H1 (cell line): ENCODE data around the gene RBM26. TPM values are rescaled to one million over a fixed set of nuclear protein-coding genes. Genes with fewer than 3 reads are reported as not detected.

Source experiments
- CTCF ChIA-PET: fragments of 300-600 bp; sonication (Branson Sonifier 250); formaldehyde crosslinking; loops from one replicate; lab custom pipeline; 2021; ENCODE audit not compliant: partially characterized antibody; lab: Charles Lee
- POLR2A ChIA-PET: fragments of 300-600 bp; sonication (Branson Sonifier 250); formaldehyde crosslinking; loops from one replicate; lab custom pipeline; 2021; ENCODE audit warnings: inconsistent platforms; ENCODE audit not compliant: partially characterized antibody; lab: Charles Lee
- DNase-seq, 2 experiments: peaks; one replicate each; pipeline versions ENCODE4 v3.0.0 to v3.0.0-alpha.2; 2010 to 2022; ENCODE audit warnings: low spot score in 2 of 2, low read depth in 1 of 2, mixed read lengths in 1 of 2
- FAIRE-seq: peaks from 2 replicates; lab custom pipeline; 2011; peaks lifted over from hg19 to GRCh38; lab: Jason Lieb, UNC
- H2AFZ ChIP-seq: 2 replicates; pipeline ENCODE4 v1.8.1; 2012; ENCODE audit warnings: low read length, inconsistent platforms
- H2AK5ac ChIP-seq: 2 replicates; pipeline ENCODE4 v1.6.1; 2013; ENCODE audit warnings: low read depth, low read length
- H2BK120ac ChIP-seq: replicated peaks from 2 replicates; pipeline ENCODE3; 2013; ENCODE audit warnings: low read depth, low read length, inconsistent platforms
- H2BK12ac ChIP-seq: 2 replicates; pipeline ENCODE4 v1.6.1; 2013; ENCODE audit warnings: low read depth, low read length
- H2BK15ac ChIP-seq: 2 replicates; pipeline ENCODE4 v1.6.1; 2013; ENCODE audit warnings: low read length
- H2BK20ac ChIP-seq: 2 replicates; pipeline ENCODE4 v1.6.1; 2013; ENCODE audit warnings: low read length
- H2BK5ac ChIP-seq: 2 replicates; pipeline ENCODE4 v1.6.1; 2013; ENCODE audit warnings: low read depth, low read length
- H3K14ac ChIP-seq: 2 replicates; pipeline ENCODE4 v1.6.1; 2013; ENCODE audit warnings: inconsistent platforms; ENCODE audit not compliant: insufficient read length
- H3K18ac ChIP-seq: 2 replicates; pipeline ENCODE4 v1.6.1; 2013; ENCODE audit warnings: low read length; ENCODE audit errors: extremely low read depth
- H3K23ac ChIP-seq: 2 replicates; pipeline ENCODE4 v1.6.1; 2013; ENCODE audit warnings: inconsistent platforms; ENCODE audit not compliant: insufficient read length
- H3K23me2 ChIP-seq: 2 replicates; pipeline ENCODE4 v1.6.1; 2013; ENCODE audit warnings: low read depth, low read length
- H3K27ac ChIP-seq: 2 replicates; pipeline ENCODE4 v1.6.1; 2011; ENCODE audit warnings: low read depth, low read length, inconsistent platforms
- H3K27me3 ChIP-seq, 4 experiments: replicated peaks in 1 of 4; 1 replicate in 1 of 4; 2 replicates in 3 of 4; pipeline versions ENCODE4 v1.6.1 to v1.8.1; 2011 to 2013; ENCODE audit warnings: low read length in 3 of 4, mild to moderate bottlenecking in 3 of 4, inconsistent platforms in 2 of 4, mixed read lengths in 2 of 4, moderate library complexity in 1 of 4; ENCODE audit not compliant: control insufficient read depth in 3 of 4, insufficient read depth in 3 of 4; ENCODE audit errors: extremely low read depth in 1 of 4
- H3K36me3 ChIP-seq, 4 experiments: 2 replicates each; pipeline versions ENCODE4 v1.6.1 to v1.8.1; 2011 to 2013; ENCODE audit warnings: mild to moderate bottlenecking in 4 of 4, low read length in 3 of 4, moderate library complexity in 2 of 4, control low read depth in 1 of 4, inconsistent platforms in 1 of 4; ENCODE audit not compliant: insufficient read depth in 4 of 4, control insufficient read depth in 2 of 4
- H3K4ac ChIP-seq: replicated peaks from 2 replicates; pipeline ENCODE3; 2013; ENCODE audit warnings: low read length, low read depth, mixed read lengths, inconsistent platforms; ENCODE audit not compliant: insufficient read length
- H3K4me1 ChIP-seq, 4 experiments: replicated peaks in 1 of 4; 1 replicate in 1 of 4; 2 replicates in 3 of 4; pipeline versions ENCODE4 v1.6.1 to v1.8.1; 2011 to 2013; ENCODE audit warnings: low read length in 3 of 4, inconsistent platforms in 2 of 4, mixed read lengths in 1 of 4; ENCODE audit not compliant: insufficient read depth in 4 of 4, control insufficient read depth in 3 of 4
- H3K4me2 ChIP-seq, 2 experiments: 2 replicates each; pipeline versions ENCODE4 v1.6.1 to v1.8.1; 2011 to 2013; ENCODE audit warnings: low read depth in 2 of 2, low read length in 2 of 2, control low read depth in 1 of 2, inconsistent platforms in 1 of 2, mild to moderate bottlenecking in 1 of 2; ENCODE audit not compliant: insufficient read depth in 1 of 2
- H3K4me3 ChIP-seq, 4 experiments: fragments of 200-600, 300-600 bp in 1 of 4; sonication (generic), shearing (Covaris generic), sonication (Bioruptor Twin) in 1 of 4; 2 replicates each; pipeline versions ENCODE4 v1.5.1 to v1.8.1; 2011 to 2016; ENCODE audit warnings: low read length in 4 of 4, low read depth in 3 of 4, control low read depth in 2 of 4, inconsistent platforms in 2 of 4, mild to moderate bottlenecking in 2 of 4, mixed read lengths in 1 of 4, moderate library complexity in 1 of 4; ENCODE audit not compliant: insufficient read depth in 2 of 4; ENCODE audit errors: extremely low read depth in 1 of 4
- H3K56ac ChIP-seq: replicated peaks from 2 replicates; pipeline ENCODE3; 2013; ENCODE audit warnings: low read depth, mild to moderate bottlenecking, mixed read lengths, low read length, inconsistent platforms; ENCODE audit not compliant: insufficient read length
- H3K79me1 ChIP-seq: 2 replicates; pipeline ENCODE4 v1.6.1; 2013; ENCODE audit warnings: low read depth, low read length, control low read depth
- H3K79me2 ChIP-seq, 2 experiments: 2 replicates each; pipeline versions ENCODE4 v1.6.1 to v1.8.1; 2012 to 2013; ENCODE audit warnings: low read length in 2 of 2, mild to moderate bottlenecking in 2 of 2, inconsistent platforms in 1 of 2; ENCODE audit not compliant: insufficient read depth in 2 of 2, control insufficient read depth in 1 of 2
- H3K9ac ChIP-seq, 4 experiments: replicated peaks in 1 of 4; 1 replicate in 1 of 4; 2 replicates in 3 of 4; pipeline versions ENCODE4 v1.6.1 to v1.8.1; 2011 to 2013; ENCODE audit warnings: low read depth in 3 of 4, low read length in 3 of 4, control low read depth in 2 of 4, mild to moderate bottlenecking in 2 of 4, moderate library complexity in 2 of 4, inconsistent platforms in 1 of 4; ENCODE audit errors: extremely low read depth in 1 of 4
- H3K9me3 ChIP-seq, 2 experiments: 2 replicates each; pipeline versions ENCODE4 v1.6.1 to v1.8.1; 2012 to 2013; ENCODE audit warnings: mild to moderate bottlenecking in 2 of 2, moderate library complexity in 2 of 2, control low read depth in 1 of 2, inconsistent platforms in 1 of 2, low read depth in 1 of 2, low read length in 1 of 2, mixed read lengths in 1 of 2; ENCODE audit not compliant: insufficient read depth in 2 of 2
- H4K20me1 ChIP-seq, 2 experiments: replicated peaks in 1 of 2; 2 replicates each; pipeline versions ENCODE3 to v1.8.1; 2011 to 2013; ENCODE audit warnings: inconsistent platforms in 2 of 2, low read length in 2 of 2, mild to moderate bottlenecking in 1 of 2; ENCODE audit not compliant: insufficient read depth in 2 of 2, control insufficient read depth in 1 of 2
- H4K5ac ChIP-seq: 2 replicates; pipeline ENCODE4 v1.6.1; 2013; ENCODE audit warnings: low read length, low read depth, mixed read lengths, inconsistent platforms; ENCODE audit not compliant: insufficient read length
- H4K8ac ChIP-seq: 2 replicates; pipeline ENCODE4 v1.8.0; 2013; ENCODE audit warnings: mild to moderate bottlenecking, moderate library complexity, low read length, inconsistent platforms; ENCODE audit not compliant: insufficient read depth; ENCODE audit errors: extremely low read depth
- H4K91ac ChIP-seq: replicated peaks from 2 replicates; pipeline ENCODE3; 2013; ENCODE audit warnings: low read length, mixed read lengths, inconsistent platforms; ENCODE audit not compliant: insufficient read length
- CHD2 ChIP-seq: IDR thresholded peaks from 2 replicates; pipeline ENCODE4 v1.6.1; 2012; ENCODE audit warnings: low read length, improper control_type of control experiment
- EP300 ChIP-seq, 2 experiments: IDR thresholded peaks; 1 replicate in 1 of 2; 2 replicates in 1 of 2; pipeline ENCODE4 v1.6.1; 2011 to 2012; ENCODE audit warnings: low read depth in 2 of 2, low read length in 2 of 2, mild to moderate bottlenecking in 2 of 2, borderline replicate concordance in 1 of 2, inconsistent platforms in 1 of 2, moderate library complexity in 1 of 2
- GABPA ChIP-seq: IDR thresholded peaks from 2 replicates; pipeline ENCODE4 v1.6.1; 2011; ENCODE audit warnings: mild to moderate bottlenecking, low read length, moderate library complexity, borderline replicate concordance; ENCODE audit not compliant: insufficient read depth
- HDAC6 ChIP-seq: IDR thresholded peaks from one replicate; pipeline ENCODE4 v1.7.1; 2012; ENCODE audit warnings: low read depth, mild to moderate bottlenecking, inconsistent platforms, low read length, moderate library complexity
- MAFK ChIP-seq: IDR thresholded peaks from 2 replicates; pipeline ENCODE4 v1.6.1; 2012; ENCODE audit warnings: low read depth, mild to moderate bottlenecking, improper control_type of control experiment, low read length
- NRF1 ChIP-seq: IDR thresholded peaks from 2 replicates; pipeline ENCODE4 v1.6.1; 2011; ENCODE audit warnings: mild to moderate bottlenecking, low read depth, low read length, improper control_type of control experiment
- PHF8 ChIP-seq: fragments of 200-600 bp; sonication (generic); conservative IDR thresholded peaks from 2 replicates; pipeline ENCODE4 v1.7.1; 2012; ENCODE audit warnings: low read depth, mild to moderate bottlenecking, inconsistent platforms, low read length, moderate library complexity
- POLR2A ChIP-seq, 2 experiments: IDR thresholded peaks; 1 replicate in 1 of 2; 2 replicates in 1 of 2; pipeline ENCODE4 v1.6.1; 2011; ENCODE audit warnings: low read depth in 2 of 2, low read length in 2 of 2, mild to moderate bottlenecking in 2 of 2; ENCODE audit errors: control extremely low read depth in 1 of 2
- RAD21 ChIP-seq, 2 experiments: IDR thresholded peaks in 1 of 2; conservative IDR thresholded peaks in 1 of 2; 2 replicates each; pipeline ENCODE4 v1.6.1; 2011; ENCODE audit warnings: low read depth in 2 of 2, low read length in 2 of 2, improper control_type of control experiment in 1 of 2, inconsistent platforms in 1 of 2, mild to moderate bottlenecking in 1 of 2, moderate library complexity in 1 of 2
- SP2 ChIP-seq: IDR thresholded peaks from 2 replicates; pipeline ENCODE4 v1.6.1; 2012; ENCODE audit warnings: mild to moderate bottlenecking, low read length, inconsistent platforms
- SRF ChIP-seq: IDR thresholded peaks from 2 replicates; pipeline ENCODE4 v1.6.1; 2011; ENCODE audit warnings: mild to moderate bottlenecking, low read depth, low read length, moderate library complexity
- WGBS, 2 experiments: shearing (Covaris generic) in 1 of 2; methylation state at CpG; one replicate each; pipeline versions ENCODE4 v1.1.6 to v1.1.7; 2013 to 2015; ENCODE audit warnings: low lambda C conversion rate in 2 of 2, mixed read lengths in 2 of 2, inconsistent platforms in 1 of 2, low coverage in 1 of 2, missing lambda C conversion rate in 1 of 2; ENCODE audit not compliant: insufficient replicate concordance in 2 of 2, insufficient coverage in 1 of 2, insufficient read length in 1 of 2; ENCODE audit errors: extremely low coverage in 1 of 2, missing lambda C conversion rate in 1 of 2; 5-methylcytosine and 5-hydroxymethylcytosine counted together
- polyA plus RNA-seq, 7 experiments: library from polyadenylated mRNA; depleted of rRNA in 3 of 7; stranded (reverse) in 5 of 7; unstranded in 2 of 7; fragments of >200 nt in 5 of 7; fragments of 200-250 nt in 2 of 7; gene quantifications; 1 replicate in 5 of 7; 2 replicates in 1 of 7; 4 replicates in 1 of 7; pipeline versions ENCODE4 v1.2.1 to v1.2.3, GENCODE V29; 2011 to 2013; ENCODE audit warnings: missing spikeins in 2 of 7, mixed read lengths in 2 of 7
- total RNA-seq: library from RNA; stranded (reverse); fragmentation: NEBNext Ultra II Directional; extraction: Animal tissue kit (Norgen Biotek cat#: 25700); gene quantifications from 2 replicates; pipeline ENCODE4 v1.2.1, GENCODE V29; 2021

The RBM26 gene
- total and polyA plus RNA-seq, 2 of the 8 experiments (the other 6 are each of a cell fraction or from before 2014, with no cell fraction given): 20.3 to 65.5 TPM

DNA sequence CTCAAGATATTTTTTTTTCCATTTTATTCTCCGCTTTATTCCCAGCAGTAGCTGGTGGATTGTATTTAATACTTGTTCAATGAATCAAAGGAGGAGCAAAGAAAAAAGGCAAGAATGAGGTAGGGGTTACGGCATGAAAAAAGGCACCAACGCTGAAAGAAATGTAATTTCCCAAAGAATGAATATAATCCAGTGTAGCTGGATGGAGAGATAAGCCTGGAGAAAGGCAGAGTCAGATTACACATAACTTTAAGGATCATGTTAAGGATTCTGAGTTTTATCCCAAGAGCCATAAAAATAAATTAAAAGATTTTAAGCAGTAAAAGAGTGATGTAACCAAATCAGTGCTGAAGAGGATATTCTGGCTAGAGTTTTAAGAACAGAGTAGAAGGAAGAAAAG lies 67.7 kb downstream of the RBM26 start:
- TF ChIP-seq PHF8 (no peak), HDAC6 (no peak), RAD21 (IDR thresholded peaks at IDR 0.05 in 1 of 2, conservative IDR thresholded peaks at IDR 0.05 in 1 of 2; ENCODE audit: low read depth in 2 of 2, low read length in 2 of 2) (no peak), GABPA (no peak), EP300 (IDR thresholded peaks at IDR 0.05; ENCODE audit: borderline replicate concordance in 1 of 2, low read depth in 2 of 2, low read length in 2 of 2) (no peak), CHD2 (no peak), SRF (no peak), POLR2A (IDR thresholded peaks at IDR 0.05; ENCODE audit: control extremely low read depth in 1 of 2, low read depth in 2 of 2, low read length in 2 of 2) (no peak), SP2 (no peak), NRF1 (no peak), MAFK (no peak)
- Histone ChIP-seq H3K23ac (no peak overlapping the region), H3K4ac (no peak overlapping the region), H2AFZ (no peak overlapping the region), H3K36me3 (peaks cover 6 to 84% (median 48%) of the 10 kb centered on the region in 4 experiments; a peak in 7 of 8 replicates), H3K27me3 (no peaks in the 10 kb centered on the region), H3K14ac (no peak overlapping the region), H3K27ac (no peak overlapping the region), H3K4me2 (no peak overlapping the region), H2BK15ac (no peak overlapping the region), H3K23me2 (no peaks in the 10 kb centered on the region), H3K4me1 (no peaks in the 10 kb centered on the region), H2BK120ac (no peak overlapping the region), H4K20me1 (no peaks in the 10 kb centered on the region), H4K91ac (no peak overlapping the region), H3K56ac (no peak overlapping the region), H2BK20ac (no peak overlapping the region), H2AK5ac (no peak overlapping the region), H3K79me1 (no peaks in the 10 kb centered on the region), H3K79me2 (no peaks in the 10 kb centered on the region), H4K5ac (no peak overlapping the region), H3K9me3 (no peaks in the 10 kb centered on the region), H4K8ac (no peak overlapping the region), H2BK12ac (no peak overlapping the region), H3K4me3 (no peak overlapping the region), H3K9ac (no peak overlapping the region), H2BK5ac (no peak overlapping the region), H3K18ac (no peak overlapping the region)
- 97% methylated on average over 3 of the region's 3 CpGs; no CpG with 5 or more reads in 1 of the 2 experiments for WGBS, 2 experiments
- ChIA-PET CTCF (no interaction called here), POLR2A (interaction anchor here (1.1 kb wide), 1 partner anchor 17 kb away, joined by 3 read pairs; no protein-coding TSS in a partner anchor)
- FAIRE-seq: no peak
- no peak for DNase-seq
